SU-DHL-6 (cell line): Measurements from ENCODE around the gene FAM228B.

Experiments used
- CTCF ChIP-seq: fragments of 200-600 bp; sonication (generic); IDR thresholded peaks from one replicate; pipeline ENCODE4 v1.5.1; 2017; ENCODE audit warnings: antibody characterized with exemption, mild to moderate bottlenecking, low read length, moderate library complexity; ENCODE audit not compliant: insufficient read depth, poor library complexity, severe bottlenecking
- EZH2phosphoT487 ChIP-seq: fragments of 200-600 bp; sonication (generic), shearing (Covaris generic); conservative IDR thresholded peaks from 2 replicates; pipeline ENCODE4 v1.6.1; 2018; ENCODE audit warnings: mild to moderate bottlenecking, antibody characterized with exemption, low read length, moderate library complexity, mixed read lengths

- TF ChIP-seq CTCF (no peak), EZH2phosphoT487 (no peak)
Measured at GRCh38 chr2:24115057-24115456, 8.2 kb upstream of the FAM228B start.
